ENCODE measurements around the gene SLC7A8. TPM values are rescaled to one million over a fixed set of nuclear protein-coding genes. Genes with fewer than 3 reads are reported as not detected.

Gene SLC7A8
- total RNA-seq, 1 experiment from 2014 or later, result 27.8 TPM

DNA sequence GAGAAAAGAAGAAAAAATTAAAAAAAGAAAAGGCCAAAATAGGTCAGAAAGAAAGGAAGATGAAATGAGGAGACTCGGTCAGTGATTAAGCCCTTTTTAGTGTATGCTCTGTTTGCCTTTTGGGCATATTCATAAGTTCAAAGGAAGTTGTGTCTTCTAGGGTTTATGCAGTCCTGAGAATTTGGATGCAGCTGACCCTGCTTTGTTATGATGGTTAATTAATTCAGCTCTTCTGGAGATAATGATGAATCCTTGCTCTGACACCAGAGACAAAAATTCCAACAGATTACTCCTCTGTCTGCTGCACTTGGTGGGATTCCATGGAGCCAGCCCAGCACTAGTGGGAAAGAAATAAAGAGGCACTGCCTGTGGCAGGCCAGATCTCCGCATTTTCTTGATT is 4.5 kb upstream of the SLC7A8 start:
- in situ Hi-C loops (cut with HindIII; ENCODE audit: low pct_unique_long_range_greater_than_20kb, low sequenced_read_pairs), result no loop called here

GRCh38 chr14:23186913-23187654 is 3.6 kb upstream of the SLC7A8 start:
- in situ Hi-C loops (cut with HindIII; ENCODE audit: low pct_unique_long_range_greater_than_20kb, low sequenced_read_pairs), result no loop called here
- peak; percentile 74 for DNase-seq (ENCODE audit: low read depth, low spot score)

More for the DNA sequence above, 4.5 kb upstream of the SLC7A8 start:
- no peak for DNase-seq (ENCODE audit: low read depth, low spot score)

- peak; percentile 59 for DNase-seq (ENCODE audit: low read depth, low spot score)
- in situ Hi-C loops (cut with HindIII; ENCODE audit: low pct_unique_long_range_greater_than_20kb, low sequenced_read_pairs), result no loop called here
Observed at GRCh38 chr14:23185063-23185462, 1.6 kb upstream of the SLC7A8 start.

- in situ Hi-C loops (cut with HindIII; ENCODE audit: low pct_unique_long_range_greater_than_20kb, low sequenced_read_pairs), result no loop called here
- DNase-seq (ENCODE audit: low read depth, low spot score), result no peak
Observed at GRCh38 chr14:23183158-23183470, 346 bp downstream of the SLC7A8 start.

GRCh38 chr14:23182372-23183157 is 895 bp downstream of the SLC7A8 start:
- DNase-seq (ENCODE audit: low read depth, low spot score), result peak; percentile 45
- in situ Hi-C loops (cut with HindIII; ENCODE audit: low pct_unique_long_range_greater_than_20kb, low sequenced_read_pairs), result no loop called here

DNA sequence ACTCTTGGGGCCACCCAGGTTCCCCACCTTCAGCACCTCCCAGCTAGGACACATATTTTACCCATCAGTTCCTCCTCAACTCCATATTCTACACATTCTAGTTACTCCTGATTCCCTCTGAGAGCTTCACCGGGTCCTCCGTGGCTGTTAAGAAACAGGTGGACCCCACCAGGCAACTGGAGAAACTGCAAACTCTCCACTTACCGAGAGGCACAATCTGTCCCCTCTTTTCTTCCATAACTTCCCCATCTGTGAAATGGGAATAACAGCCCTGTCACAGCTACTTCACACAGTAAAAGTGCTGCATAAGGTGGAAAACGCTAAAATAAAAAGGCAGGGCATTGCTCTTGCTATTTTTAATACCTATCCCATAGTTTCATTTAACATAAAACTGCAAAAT is 1.5 kb downstream of the SLC7A8 start:
- in situ Hi-C loops (cut with HindIII; ENCODE audit: low pct_unique_long_range_greater_than_20kb, low sequenced_read_pairs), result no loop called here
- no peak for DNase-seq (ENCODE audit: low read depth, low spot score)

- in situ Hi-C loops (cut with HindIII; ENCODE audit: low pct_unique_long_range_greater_than_20kb, low sequenced_read_pairs), result no loop called here
- DNase-seq (ENCODE audit: low read depth, low spot score), result no peak
Observed at GRCh38 chr14:23181453-23181852, 2.0 kb downstream of the SLC7A8 start.

DNA sequence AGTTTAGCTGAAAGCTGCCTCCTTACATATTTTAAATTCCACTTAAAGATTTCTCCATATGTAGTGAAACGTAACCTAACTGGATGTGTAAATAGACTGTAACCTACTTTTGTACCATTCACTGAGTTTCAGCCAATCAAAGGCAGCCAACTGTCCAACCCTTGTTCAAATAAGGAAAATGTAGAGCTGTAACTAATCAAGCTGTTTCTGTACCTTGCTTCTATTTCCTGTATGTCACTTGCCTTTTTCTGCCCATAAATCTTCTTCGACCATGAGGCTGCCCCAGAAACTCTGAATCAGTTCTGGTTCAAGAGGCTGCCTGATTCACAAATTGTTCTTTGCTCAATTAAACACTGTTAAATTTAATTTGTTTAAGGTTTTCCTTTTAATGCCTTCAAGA is 6.3 kb downstream of the SLC7A8 start:
- in situ Hi-C loops (cut with HindIII; ENCODE audit: low pct_unique_long_range_greater_than_20kb, low sequenced_read_pairs), result no loop called here
- DNase-seq (ENCODE audit: low read depth, low spot score), result no peak

GRCh38 chr14:23175823-23176222 is 7.6 kb downstream of the SLC7A8 start:
- DNase-seq (ENCODE audit: low read depth, low spot score), result peak; percentile 53
- in situ Hi-C loops (cut with HindIII; ENCODE audit: low pct_unique_long_range_greater_than_20kb, low sequenced_read_pairs), result no loop called here

DNA sequence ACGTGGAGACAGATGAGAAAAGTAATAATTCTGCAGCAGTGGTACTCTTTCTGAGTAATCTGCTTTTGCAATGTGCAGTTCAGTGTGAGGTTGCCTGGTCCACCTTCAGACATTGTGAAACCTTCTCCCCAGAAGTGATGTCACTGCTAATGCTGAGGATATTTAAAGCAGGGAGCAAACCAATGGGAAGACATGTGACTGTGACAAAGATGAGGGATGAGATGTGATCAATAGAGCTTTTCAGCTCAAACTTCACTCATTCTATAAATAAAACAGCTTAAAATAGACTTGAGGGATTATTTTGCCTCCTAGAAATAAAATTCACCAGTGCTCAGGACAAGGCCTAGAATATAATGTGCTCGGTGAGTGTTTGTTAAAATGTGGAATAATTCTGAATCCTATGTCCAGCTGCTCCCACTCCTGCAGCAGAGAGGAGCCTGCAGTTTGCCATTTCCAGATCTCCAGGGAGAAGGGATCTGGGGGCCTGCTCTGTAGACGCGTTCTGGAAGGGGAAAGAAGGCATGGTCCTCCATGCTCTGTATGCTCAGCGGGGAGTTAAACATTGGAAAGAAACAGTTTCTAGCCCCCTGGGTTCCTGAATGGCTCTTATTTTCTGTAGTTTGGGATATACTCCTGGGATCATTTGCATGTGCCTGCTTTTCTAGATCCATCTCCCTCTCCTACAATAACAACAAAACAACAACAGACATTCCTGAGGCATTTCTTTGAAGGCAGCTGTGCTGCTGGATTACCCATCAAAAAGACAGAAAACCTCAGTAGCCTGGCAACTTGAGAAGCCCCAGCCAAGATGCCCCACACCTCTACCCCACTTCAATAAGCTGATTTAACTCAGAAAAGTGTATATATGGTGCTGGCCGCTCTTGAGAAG is 8.9 kb downstream of the SLC7A8 start:
- in situ Hi-C loops (cut with HindIII; ENCODE audit: low pct_unique_long_range_greater_than_20kb, low sequenced_read_pairs), result no loop called here
- peak; percentile 92 for DNase-seq (ENCODE audit: low read depth, low spot score)

DNA sequence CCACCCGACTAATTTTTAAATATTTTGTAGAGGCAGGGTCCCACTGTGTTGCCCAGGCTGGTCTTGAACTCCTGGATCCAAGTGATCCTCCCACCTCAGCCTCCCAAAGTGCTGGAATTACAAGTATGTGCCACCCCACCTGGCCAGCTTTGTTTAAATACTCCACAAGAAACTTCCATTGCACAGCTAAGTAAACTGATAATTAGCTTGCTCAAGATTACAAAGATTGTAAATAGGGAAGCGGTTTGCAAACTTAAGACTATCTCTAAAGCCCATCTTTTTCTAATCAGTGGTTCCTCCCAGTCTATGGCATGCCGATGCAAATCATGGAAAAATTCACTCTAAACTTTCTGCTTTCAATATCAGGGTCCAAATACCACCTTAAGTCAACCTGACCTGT is 9.7 kb downstream of the SLC7A8 start:
- no peak for DNase-seq (ENCODE audit: low read depth, low spot score)
- in situ Hi-C loops (cut with HindIII; ENCODE audit: low pct_unique_long_range_greater_than_20kb, low sequenced_read_pairs), result no loop called here

DNA sequence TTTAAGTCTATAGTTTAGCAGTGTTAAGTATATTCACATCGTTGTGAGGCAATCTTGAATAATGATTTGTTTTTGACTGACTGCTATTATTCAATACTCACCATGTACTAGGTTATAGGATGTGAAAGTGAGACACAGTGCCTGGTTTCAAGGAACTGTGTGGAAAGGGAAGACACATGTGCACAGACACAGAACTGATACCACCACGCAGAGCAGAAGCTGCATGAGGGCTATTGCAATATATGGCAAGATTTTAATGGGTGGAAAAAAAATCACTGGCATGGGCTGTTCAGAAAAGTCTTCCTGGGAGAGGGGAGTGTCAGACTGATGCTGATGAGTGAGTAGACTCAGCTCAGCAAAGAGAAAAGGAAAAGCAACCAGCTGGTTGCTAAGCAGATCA is 10.4 kb downstream of the SLC7A8 start:
- in situ Hi-C loops (cut with HindIII; ENCODE audit: low pct_unique_long_range_greater_than_20kb, low sequenced_read_pairs), result no loop called here

GRCh38 chr14:23172574-23172973 is 10.9 kb downstream of the SLC7A8 start:
- no peak for DNase-seq (ENCODE audit: low read depth, low spot score)

More for the DNA sequence above, 10.4 kb downstream of the SLC7A8 start:
- DNase-seq (ENCODE audit: low read depth, low spot score), result no peak

GRCh38 chr14:23172096-23172495 is 11.4 kb downstream of the SLC7A8 start:
- in situ Hi-C loops (cut with HindIII; ENCODE audit: low pct_unique_long_range_greater_than_20kb, low sequenced_read_pairs), result no loop called here
- DNase-seq (ENCODE audit: low read depth, low spot score), result no peak

More at GRCh38 chr14:23172574-23172973, 10.9 kb downstream of the SLC7A8 start:
- in situ Hi-C loops (cut with HindIII; ENCODE audit: low pct_unique_long_range_greater_than_20kb, low sequenced_read_pairs), result no loop called here

DNA sequence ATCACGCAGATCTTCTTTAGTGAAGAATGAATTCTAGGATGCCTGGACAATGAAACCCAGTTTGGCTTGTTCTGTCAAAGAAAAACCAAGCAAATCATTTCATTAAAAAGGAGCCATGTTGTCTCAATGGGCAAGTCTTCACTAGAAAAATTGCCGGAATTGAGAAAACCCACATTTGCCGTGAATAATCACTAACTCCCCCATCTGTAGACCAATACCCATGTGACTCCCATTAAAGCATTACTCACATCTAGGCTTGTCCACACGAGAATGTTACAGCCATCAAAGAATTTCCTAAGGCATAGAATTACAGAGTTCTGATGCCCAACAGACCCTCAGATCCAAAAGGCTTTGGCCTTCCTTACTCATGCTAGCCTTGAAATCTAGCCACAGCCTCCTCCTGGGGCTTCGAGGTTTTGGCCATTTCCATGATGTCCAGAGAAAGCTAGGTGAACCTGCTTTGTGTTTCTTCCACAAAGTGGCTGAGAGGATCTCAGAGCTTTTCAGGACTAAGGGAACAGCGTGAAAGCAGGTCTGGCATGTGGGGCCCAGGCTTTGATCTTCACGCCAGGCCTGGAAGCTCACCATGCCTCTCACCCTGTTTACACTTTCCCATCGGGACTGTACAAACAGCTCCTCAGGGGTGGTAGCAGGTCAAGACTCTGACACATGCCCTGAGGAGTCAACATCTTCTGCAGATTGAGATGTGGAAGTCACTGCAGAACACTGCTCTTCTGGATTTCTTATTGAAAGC is 12.1 kb downstream of the SLC7A8 start:
- in situ Hi-C loops (cut with HindIII; ENCODE audit: low pct_unique_long_range_greater_than_20kb, low sequenced_read_pairs), result no loop called here
- no peak for DNase-seq (ENCODE audit: low read depth, low spot score)

GRCh38 chr14:23169622-23170021 is 13.8 kb downstream of the SLC7A8 start:
- in situ Hi-C loops (cut with HindIII; ENCODE audit: low pct_unique_long_range_greater_than_20kb, low sequenced_read_pairs), result no loop called here
- DNase-seq (ENCODE audit: low read depth, low spot score), result no peak

DNA sequence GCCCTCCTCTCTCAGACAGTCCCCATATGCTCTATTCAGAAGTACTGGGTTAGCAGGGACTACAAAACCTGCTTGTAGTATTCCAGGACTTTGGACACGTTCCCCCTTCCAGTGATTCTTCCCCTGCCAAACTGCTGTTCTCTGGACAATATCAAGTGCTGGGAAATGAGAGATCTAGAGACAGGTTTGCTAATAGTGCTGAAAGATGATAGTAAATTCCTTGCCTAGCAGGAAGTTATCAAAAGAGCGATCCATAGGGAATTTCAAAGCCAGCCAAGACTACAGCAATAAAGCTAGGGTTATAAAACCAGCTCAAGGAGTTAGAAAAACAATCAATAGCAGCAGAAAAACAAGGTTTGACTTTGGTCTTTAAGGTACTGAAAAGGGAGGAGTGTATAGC is 15.2 kb downstream of the SLC7A8 start:
- in situ Hi-C loops (cut with HindIII; ENCODE audit: low pct_unique_long_range_greater_than_20kb, low sequenced_read_pairs), result no loop called here
- no peak for DNase-seq (ENCODE audit: low read depth, low spot score)

Data from SK-MEL-5 (cell line).